HG02973 (cell line): ENCODE data around the gene CDCP2.
"Not testable (repeated sequence)": the region's sequence is repeated elsewhere in the genome, so short reads cannot be mapped to it uniquely, and the experiment has no call there.

Experiments used
- ATAC-seq: cut with Tn5 transposase; IDR thresholded peaks from one replicate; pipeline ENCODE4 v1.9.1; 2021; ENCODE audit warnings: moderate library complexity; ENCODE audit not compliant: unreplicated experiment

The CDCP2 gene

DNA sequence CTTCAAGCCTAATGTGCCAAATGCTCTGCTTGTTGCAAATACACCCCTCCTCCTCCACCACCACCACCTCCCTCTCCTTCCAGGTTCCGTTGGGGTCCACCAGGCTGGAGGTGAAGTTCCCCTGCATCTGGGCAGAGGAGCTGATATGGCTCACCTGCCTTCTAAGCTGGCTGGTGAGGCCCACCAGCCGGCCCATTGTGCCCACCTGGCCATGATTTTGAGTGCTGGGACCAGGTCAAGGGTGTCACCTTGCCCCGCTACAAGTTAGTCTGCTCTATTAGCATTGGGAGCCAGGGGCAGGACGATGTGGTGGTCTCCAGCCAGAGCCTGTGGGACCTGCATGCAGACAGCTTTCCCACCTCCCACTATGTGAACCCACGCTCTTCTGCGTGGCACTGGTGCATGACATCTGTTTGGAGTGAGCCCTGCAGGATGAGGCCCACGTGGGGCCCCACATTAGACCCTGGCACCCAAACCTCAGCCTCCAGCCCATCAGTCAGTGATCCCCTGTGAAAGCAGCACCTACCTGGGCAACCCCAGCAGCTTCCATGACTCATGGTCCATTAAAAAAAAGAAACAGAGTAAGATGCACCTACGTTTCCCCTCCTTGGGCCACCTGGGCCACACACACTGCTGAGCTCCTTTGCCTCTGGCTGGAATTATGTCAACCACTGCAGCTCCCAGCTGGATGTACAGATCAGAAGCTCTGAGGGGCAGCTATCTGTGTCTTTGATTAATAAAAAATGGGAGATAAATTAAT is 15.6 kb upstream of the CDCP2 start:
- ATAC-seq = no peak

DNA sequence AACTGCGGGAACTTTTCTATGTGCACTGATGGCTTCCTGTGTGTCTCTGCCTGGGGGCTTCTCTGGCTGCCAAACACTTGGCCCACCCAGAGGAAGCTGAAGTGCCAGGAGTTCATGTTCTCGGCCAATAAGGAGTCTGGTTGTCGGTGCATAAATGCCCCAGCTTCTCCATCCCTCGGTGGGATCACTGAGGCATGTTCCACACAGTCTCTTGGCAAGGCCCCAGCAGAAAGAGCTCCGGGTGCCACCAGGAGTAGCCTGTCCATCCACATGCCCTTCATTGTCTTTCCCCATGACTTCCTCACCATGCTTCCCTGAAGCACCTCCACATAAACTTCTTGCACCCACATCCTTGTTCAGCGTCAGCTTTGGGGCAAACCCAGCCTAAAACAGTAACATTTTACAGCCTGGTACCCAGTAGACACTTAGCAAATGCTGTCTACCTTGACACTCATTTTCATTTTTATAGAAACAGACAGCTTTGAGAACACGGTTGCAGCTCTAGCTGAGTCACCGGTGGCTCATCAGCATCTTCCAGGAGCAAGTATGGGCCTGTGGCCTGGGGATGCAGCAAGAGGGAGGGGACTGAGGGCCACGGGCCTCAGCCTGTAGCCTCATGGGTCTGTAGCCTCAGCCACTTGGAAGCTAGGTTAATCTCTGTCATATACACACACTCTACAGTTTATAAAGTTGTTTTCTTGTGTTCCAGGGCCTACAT is 14.8 kb upstream of the CDCP2 start:
- ATAC-seq = no peak

DNA sequence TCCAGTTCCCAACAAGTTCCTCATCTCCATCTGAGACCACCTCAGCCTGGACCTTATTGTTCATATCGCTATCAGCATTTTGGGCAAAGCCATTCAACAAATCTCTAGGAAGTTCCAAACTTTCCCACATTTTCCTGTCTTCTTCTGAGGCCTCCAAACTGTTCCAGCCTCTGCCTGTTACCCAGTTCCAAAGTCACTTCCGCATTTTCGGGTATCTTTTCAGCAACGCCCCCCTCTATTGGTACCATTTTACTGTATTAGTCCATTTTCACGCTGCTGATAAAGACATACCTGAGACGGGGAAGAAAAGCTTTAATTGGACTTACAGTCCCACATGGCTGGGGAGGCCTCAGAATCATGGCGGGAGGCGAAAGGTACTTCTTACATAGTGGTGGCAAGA is 13.6 kb upstream of the CDCP2 start:
- ATAC-seq = not testable (repeated sequence)

DNA sequence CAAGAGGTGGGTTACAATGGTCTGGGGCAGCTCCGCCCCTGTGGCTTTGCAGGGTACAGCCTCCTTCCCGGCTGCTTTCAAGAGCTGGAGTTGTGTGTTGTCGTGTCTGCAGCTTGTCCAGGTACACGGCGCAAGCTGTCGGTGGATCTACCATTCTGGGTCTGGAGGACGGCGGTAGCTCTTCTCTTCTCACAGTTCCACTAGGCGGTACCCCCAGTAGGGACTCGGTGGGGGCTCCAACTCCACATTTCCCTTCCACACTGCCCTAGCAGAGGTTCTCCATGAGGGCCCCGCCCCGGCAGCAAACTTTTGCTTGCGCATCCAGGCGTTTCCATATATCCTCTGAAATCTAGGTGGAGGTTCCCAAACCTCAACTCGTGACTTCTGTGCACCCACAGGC is 12.3 kb upstream of the CDCP2 start:
- no peak for ATAC-seq

DNA sequence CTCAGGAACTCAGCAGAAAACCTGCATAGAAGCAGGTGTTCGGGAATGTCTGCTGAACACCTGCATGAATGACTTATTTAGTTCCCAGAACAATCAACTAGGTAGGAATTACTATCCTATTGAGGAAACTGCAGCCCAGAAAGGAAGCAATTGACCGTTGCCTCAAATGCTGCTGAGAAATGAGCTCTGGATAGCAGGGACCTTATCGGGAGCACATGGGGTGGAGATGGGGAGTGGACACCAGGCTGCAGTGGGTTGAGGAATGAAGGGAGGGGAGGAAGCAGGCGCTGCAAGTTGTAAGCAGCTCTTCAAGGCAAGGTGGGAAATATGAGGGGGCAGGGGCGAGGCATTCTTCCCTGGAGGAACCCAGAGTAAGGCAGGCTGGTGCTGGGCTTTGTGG is 10.8 kb upstream of the CDCP2 start:
- ATAC-seq = no peak

DNA sequence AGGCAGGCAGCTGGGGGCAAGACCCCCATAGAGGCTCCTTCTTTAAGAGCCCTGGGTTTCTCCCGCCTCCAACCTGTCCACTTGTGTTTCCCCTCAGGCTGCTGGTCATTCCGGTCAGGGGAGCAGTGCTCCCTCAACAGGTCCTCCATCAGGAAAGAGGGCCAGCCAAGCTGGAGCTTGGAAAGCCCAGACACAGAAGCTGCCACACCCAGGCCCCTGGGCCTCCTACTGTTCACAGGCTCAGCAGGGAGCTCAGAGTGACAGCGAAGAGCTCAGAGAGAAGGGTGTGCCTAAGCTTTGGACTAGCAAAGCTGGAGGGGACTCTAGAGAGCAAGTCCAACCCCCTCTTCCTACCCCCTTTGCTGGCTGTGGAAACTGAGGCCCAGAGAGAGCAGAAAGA is 10.3 kb upstream of the CDCP2 start:
- no peak for ATAC-seq

DNA sequence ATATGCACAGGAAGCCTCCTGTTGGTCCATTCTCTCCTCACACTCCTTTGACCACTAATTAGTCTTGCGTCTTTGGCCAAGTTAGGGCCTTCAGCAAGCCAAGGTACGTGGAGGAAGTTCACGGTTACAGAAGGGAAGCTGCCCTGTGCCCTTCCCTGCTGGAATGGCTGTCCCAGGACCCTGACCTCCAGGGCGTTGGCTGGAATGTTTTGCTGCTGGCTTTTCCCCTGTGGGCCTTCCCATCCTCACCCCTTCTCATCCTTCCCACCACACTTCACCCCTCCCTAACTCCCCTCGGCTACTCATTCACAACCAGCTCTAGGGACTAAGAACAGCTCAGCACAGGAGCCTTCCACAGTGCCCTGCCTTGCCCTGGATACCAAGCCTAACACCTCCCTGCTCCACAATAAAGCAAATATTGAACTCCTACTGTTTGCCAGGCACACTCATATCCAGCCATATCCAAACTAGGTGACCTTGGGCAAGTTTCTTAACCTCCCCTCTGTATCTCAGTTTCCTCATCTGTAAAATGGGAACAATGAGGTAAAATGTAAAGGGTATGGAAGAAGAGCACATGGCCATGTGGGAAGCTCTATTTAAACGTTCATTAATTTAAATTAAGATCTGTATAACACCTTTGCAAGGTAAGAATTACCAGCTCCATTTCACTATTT is 8.8 kb upstream of the CDCP2 start:
- no peak for ATAC-seq

DNA sequence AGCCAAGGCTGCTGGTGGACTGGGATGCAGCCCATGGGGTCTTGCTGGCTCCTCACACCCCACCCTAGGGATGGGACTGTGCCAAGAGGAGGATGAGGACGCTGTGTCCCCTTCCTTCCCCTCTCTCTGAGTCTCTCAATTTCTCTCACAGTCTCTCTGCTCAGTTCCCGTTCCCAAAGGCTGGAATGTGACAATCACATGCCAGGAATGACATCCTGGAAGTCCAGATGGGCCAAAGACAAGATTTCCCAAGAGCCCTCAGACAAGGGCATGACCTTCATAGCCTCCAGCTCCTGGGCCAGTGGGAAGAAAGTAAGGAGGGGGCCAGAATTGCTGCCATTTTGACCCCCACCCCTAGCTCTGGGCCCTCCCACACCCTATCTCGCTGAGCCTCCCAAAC is 7.6 kb upstream of the CDCP2 start:
- no peak for ATAC-seq

DNA sequence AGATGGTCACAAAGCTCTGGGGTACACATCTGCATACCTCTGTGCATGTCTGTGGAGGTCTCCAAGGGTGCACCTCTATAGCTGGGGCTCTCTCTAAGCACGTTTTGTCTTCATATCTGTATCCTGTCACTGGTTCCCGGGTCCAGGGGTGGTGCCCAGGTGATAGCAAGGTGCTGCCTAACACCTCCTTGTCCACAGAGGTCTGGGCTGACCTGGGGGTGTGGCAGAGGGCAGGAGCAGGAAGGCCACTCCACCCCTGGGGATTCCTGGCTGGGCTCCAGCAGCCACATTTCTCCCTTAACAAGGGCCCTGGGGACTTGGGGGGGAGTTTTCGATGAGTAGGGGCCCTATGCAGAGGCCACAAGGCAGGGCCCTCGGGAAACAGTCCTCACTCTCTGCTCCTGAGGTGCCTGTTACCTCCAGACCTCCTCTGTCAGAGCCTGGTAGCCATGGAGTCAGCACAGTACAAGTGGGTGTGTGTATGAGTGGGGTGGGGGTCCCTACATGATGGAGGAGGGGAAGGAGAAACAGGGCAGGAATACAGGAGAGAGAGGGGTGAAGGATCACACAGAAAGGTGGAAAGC is 7.0 kb upstream of the CDCP2 start:
- no peak for ATAC-seq

DNA sequence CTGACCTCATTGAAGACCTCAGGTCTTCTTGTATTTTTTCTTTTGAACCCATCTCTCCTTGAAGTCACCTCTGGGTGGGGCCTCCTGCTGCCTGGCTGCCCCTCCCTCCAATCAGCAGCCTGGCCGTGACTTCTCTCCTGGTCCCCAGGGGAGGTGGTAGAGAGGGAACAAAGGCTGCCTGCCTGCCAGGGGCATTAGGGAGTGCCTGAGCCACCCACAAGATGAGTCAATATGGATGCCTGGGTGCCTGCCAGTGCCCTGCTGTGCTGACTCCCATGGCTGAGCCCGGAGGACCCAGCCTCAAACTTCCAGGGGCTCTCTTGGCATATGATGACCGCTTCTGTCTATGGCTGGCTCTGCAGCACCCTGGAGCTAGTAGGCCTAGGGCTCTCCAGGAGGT is 5.3 kb upstream of the CDCP2 start:
- no peak for ATAC-seq

DNA sequence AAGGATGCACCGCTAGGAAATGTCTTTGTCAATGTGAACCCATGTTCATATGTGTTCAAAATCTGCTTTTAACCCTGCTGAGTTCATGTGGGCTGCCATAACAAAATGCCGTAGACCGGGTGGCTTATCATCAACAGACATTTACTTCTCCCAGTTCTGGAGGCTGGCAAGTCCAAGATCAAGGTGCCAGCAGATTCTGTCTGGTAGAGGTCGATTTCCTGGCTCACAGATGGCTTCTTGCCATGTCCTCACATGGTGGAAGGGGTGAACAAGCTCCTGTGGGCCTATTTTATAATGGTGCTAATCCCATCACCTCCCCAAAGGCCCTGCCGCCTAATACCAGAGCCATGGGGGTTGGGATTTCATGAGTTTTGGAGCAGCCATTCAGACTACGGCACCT is 4.6 kb upstream of the CDCP2 start:
- ATAC-seq = no peak

DNA sequence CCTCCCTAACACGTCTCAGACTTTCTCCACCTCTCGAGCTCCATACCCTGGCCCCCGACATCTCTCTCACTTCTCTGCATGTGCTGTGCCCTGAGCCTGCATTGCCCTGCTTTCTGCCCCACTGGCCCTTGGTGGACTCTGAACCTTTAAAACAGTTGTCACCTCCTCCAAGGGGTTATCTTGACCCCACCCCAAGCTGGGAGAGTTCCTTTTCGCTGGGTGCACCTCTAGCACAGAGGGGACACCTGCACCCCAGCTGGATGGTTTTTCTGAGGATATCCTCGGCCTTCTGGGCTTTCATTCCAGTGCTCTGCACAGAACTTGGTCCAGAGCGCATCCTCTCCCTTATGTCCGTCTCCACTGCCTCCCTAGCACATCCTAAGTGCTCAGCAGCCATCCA is 4.2 kb upstream of the CDCP2 start:
- no peak for ATAC-seq

DNA sequence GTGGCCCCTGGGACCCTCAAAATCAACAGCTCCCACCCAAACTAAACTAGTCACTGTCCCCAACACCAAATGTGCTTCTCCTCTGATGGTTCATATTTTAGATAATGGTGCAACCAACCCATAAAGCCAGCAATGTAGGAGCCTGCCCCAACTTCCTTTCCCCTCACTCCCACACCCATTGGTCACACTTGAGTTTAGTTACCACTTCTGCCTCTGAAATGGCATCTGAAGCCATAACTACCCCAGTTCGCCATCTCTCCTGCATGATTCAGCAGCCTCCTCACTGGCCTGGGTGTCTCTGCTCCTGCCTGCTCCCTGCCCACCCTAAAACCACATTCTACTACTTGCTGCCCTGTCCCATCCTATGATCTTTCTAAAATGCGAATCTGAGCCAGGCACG is 3.4 kb upstream of the CDCP2 start:
- no peak for ATAC-seq

DNA sequence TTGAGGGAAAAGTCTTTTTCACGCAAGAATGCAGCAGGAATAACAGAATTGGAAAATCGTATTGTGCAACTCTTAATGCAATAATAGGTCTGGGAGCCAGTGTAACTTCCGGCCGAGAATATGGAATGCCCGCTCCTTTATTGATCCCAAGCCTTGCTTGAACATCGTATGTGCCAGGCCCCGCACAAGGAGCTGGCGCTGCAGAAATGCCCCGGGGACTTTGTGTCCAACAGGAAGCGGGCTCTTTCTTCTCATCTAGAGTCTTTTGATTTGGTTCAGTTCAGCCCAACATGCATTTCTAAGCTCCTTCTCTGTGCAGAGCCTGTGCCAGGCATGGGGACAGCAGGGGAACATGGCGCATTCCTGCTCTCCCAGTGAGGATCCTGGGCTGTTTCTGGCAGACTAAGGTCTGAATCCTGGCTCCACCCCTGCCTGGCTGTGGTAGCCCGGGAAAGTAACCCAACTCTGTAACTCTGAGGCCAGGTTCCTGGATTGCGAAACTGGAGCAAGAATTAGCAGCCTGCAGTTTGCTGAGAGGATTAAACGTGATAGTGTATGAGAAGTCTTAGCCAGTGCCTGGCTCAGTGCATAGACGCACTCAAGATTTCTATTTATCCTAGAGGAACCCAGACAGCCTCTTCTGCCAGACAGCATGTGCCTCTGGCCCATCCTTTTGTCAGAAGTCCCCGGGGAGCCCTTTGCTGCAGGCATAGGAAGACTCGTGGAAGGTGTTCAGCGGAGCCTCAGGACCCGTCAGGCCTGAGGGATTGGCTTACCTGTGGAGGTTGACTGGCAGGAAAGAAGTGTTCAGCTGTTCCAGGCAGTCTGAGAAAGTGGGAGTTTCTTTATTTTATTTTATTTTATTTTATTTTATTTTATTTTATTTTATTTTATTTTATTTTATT is 987 bp upstream of the CDCP2 start:
- ATAC-seq = no peak

DNA sequence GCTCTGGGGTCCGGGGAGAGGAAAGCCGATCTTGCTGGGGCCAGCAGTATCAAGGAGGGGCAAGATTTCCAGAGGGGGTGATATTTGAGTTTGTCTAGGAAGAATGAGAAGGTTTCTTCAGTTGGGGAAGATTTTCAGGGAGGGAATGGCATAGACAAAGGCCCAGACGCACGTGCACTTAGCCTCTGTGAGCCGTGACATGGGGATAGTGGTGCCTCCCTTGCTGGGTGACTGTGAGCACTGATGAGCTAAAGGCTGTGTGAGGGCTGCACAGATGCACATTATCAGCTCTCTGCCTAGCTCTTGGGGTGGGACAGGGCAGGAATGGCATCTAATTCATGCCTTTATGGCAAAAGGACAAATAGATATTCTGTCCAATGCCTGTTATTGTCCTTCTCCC is 1.8 kb downstream of the CDCP2 start:
- no peak for ATAC-seq

DNA sequence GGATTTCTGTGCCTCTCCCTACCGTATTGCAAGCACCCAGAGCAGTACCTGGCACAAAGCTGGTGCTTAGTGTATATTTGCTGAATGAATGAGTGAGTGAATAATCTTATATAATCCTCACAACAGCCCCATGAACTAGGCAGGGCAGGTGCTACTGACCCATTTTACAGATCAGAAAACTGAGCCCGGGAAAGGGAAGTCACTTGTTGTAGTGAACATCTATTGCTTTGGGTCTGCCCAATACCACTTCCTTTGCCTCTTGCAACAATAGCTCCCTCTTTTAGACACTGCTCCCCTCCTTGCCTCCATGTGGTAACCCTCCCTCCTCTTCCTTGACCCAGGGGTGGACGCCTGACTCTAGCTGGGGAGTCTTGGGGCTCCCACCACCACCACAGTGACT is 3.1 kb downstream of the CDCP2 start:
- ATAC-seq = no peak

DNA sequence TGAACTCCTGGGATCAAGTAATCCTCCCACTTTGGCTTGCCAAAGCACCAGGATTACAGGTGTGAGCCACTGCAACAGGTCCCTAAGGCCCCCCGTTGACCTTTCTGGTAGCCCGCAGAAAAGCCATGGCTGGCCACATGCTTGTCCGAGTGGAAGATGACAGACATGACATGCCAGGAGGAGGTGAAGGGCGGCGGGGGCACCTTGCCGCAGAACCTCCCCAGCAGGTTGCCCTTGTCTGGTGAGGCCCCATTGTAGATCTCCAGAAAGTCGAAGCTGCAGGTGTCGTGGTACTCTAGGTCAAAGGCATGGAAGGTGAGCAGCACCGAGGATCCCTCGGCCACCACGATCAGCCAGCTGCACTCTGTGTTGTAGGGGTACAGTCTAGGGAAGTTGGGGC is 8.4 kb downstream of the CDCP2 start:
- no peak for ATAC-seq

DNA sequence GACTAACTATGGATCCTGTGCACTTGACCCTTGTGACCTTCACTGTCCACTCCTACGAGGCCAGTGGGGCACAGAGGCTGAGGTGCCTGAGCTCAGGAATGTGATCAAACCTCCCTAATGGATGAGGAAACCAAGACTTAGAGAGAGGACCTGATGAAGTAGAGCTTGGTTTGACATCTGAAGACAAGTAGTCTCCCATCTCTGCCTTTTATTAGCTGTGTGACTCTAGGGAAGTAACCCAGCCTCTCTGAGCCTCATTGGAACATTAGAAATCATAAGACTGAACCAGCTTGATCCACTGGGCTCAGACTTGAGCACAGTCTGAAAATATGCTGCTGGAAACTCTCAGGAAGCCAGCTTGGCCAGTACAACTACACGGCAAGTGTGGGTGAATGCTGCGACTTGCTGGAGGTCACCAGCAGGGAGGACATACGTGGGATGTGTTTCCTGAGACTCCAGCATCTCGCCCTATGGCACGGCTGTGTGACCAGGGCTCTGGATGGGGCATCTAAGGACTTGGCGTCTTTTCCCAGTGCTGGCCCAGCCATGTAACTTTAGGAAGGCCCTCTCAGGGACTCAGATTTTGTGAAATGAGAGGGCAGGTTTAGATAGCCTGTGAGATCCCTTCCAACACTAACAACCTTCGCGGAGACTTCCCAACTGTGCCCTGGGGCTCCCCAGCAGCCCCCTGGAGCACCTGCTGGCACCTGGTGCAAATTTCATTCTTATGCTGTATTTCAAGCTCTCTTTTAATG is 10.5 kb downstream of the CDCP2 start:
- no peak for ATAC-seq

DNA sequence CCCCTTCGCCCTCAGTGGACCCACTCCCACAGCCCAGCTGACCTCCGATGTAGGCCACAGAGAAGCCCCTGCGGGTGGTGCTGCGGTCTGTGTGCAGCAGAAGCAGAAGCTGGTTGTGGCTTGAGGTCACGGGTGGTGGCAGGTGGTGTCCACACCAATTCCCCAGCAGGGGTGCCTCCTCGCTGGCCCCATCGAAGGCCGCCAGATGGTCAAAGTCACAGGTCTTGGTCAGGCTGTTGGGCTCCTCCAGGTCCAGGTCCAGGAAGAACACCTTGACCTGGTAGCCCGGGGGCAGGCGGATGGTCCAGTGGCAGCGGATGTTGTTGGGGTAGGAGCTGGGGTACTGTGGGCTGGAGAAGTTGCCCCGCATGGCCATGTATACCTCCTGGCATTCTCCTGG is 13.1 kb downstream of the CDCP2 start:
- ATAC-seq = no peak

DNA sequence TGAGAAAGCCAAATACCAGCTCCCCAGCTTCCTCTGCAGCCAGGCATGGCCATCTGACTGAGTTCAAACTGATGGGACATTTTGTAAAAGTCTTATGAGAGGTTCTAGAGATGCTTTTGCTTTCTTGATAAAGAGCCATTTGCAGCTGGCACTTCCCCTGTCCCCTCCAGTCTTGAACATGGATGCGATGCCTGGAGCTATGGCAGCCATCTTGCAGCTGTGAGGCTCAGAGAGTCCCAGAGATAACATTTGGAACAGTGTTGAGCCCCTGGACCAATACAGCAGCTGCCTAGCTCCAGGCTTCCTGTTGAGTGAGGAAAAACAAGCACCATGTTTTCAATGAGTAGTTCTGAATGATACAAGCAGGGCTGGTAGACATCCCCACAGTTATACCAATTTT is 13.8 kb downstream of the CDCP2 start:
- ATAC-seq = no peak
